Lower leg skin (tissue), 3 donors: ENCODE results near the gene PCDH9.

Experiments
- CTCF ChIP-seq, 3 donors: fragments of 450-650 bp; IDR thresholded peaks; one replicate each; pipeline ENCODE4 v1.5.1; 2016; ENCODE audit warnings: antibody characterized with exemption in 3 of 3, mild to moderate bottlenecking in 3 of 3, moderate library complexity in 2 of 3
- POLR2A ChIP-seq, 2 donors: fragments of 450-650 bp; IDR thresholded peaks; one replicate each; pipeline ENCODE4 v1.6.1; 2016 to 2017; ENCODE audit warnings: antibody characterized with exemption in 2 of 2, mild to moderate bottlenecking in 1 of 2, moderate library complexity in 1 of 2

- TF ChIP-seq POLR2A (IDR thresholded peaks at IDR 0.05) (no peak), CTCF (IDR thresholded peaks at IDR 0.05) (no peak)
Measured at GRCh38 chr13:67123165-67123564, 107.0 kb downstream of the PCDH9 start.
